T-helper 17 cell (primary cell): Measurements from ENCODE around the gene PHTF2. TPM values are rescaled to one million over a fixed set of nuclear protein-coding genes. Genes with fewer than 3 reads are reported as not detected.

Experiments used
- total RNA-seq, 4 donors: library from RNA in 2 of 4; stranded (reverse) in 2 of 4; gene quantifications; one replicate each; pipeline ENCODE4 v1.2.3 and lab custom pipeline; 2022 to 2026

PHTF2 gene
- total RNA-seq, 2 donors from 2014 or later: 68.1 to 69.9 TPM

Other genes starting within 250 kb of the PHTF2 start
- 10 to 100 TPM; 19.6 to 20.6 TPM for gene RSBN1L, start 102.3 kb upstream of the PHTF2 start, total RNA-seq
- 1 to 10 TPM; 5.0 to 6.3 TPM for gene TMEM60, start 339 bp upstream of the PHTF2 start, total RNA-seq